GM18907 (cell line): ENCODE data around the gene PSMB3.
"Not testable (repeated sequence)": the region's sequence is repeated elsewhere in the genome, so short reads cannot be mapped to it uniquely, and the experiment has no call there.

Source experiments
- ATAC-seq: cut with Tn5 transposase; IDR thresholded peaks from one replicate; pipeline ENCODE4 v1.9.1; 2021; ENCODE audit warnings: mild to moderate bottlenecking, moderate library complexity; ENCODE audit not compliant: unreplicated experiment

Gene PSMB3

GRCh38 chr17:38748149-38748891 is 4.2 kb upstream of the PSMB3 start, which contains the start of gene PCGF2:
PCGF2 (minus strand) TSS chr17:38748336; CDS start chr17:38740402, 7,934 bp downstream.
- ATAC-seq, result no peak

DNA sequence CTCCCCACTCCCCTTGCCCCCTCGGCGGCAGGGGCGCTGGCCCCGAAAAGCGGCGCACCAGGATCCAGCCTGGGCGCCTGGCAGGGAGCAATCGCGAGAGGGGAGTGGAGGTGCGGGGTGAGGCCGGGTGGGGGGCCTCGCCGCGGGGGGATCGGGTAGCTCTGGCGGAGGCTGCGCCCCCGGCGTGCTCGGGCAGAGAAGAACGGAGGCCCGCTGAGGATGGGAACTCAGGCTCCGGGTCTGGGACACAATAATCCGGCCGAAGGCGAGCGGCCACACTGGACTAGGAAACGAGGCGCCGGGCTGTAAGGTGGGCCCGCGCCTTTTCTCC is 3.7 kb upstream of the PSMB3 start:
- ATAC-seq, result no peak

- no peak for ATAC-seq
Measured at GRCh38 chr17:38749223-38750043, 3.1 kb upstream of the PSMB3 start.

DNA sequence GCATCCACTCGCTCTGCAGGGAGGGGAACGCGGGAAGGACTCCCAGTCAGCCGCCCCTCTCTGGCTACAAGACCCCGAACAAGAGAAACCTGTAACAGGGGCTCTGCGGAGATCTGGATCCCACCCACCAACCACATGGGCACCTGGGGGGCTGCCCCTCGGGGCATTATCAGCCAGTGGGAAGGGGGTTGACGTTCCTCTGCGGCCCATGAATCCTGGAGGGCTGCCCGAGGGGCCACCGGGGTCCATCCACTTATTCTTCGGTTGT is 2.6 kb upstream of the PSMB3 start:
- no peak for ATAC-seq

- no peak for ATAC-seq
Measured at GRCh38 chr17:38750312-38751121, 2.0 kb upstream of the PSMB3 start.

- no peak for ATAC-seq
Measured at GRCh38 chr17:38751144-38751807, 1.3 kb upstream of the PSMB3 start.

- peak; percentile 25 for ATAC-seq
Measured at GRCh38 chr17:38751808-38752307, 683 bp upstream of the PSMB3 start.

- ATAC-seq, result no peak
Measured at GRCh38 chr17:38753071-38753506, 548 bp downstream of the PSMB3 start.

GRCh38 chr17:38761612-38762011 is 9.1 kb downstream of the PSMB3 start:
- ATAC-seq, result no peak

DNA sequence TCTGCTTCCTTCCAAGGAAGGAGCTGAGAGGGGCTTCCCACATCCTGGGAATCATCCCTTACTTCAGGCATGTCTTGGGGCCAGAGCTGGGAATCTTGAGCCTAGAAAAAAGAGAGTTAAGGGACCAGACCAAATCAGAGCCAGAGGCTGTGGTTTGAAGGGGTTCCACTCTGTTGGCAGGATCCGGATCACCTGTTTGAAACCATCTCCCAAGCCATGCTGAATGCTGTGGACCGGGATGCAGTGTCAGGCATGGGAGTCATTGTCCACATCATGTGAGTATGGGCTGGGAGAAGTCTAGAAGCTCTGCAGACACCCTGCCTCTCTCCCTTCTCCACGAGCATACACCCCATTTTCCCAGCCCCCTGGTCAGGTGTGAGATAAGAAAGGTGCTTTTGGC is 9.7 kb downstream of the PSMB3 start:
- no peak for ATAC-seq

DNA sequence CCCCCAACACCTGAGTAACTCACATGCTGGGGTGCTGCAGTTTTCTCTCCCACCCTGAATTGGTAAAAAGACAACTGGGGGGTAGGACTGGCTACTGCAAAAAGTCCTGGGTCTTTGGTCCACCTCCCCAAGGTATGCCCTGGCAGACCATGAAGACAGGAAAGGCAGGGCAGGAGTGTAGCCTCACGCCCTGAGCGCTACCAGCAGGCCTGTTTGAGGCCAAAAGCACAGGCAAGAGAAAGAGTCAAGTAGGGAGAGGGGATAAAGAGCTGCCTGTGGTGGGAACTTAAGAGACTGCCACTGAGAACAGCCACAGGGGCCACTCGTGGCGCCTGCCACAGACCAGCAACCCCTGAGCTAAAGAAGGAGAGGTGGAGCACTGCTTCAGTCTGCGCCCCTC is 13.8 kb downstream of the PSMB3 start:
- no peak for ATAC-seq

GRCh38 chr17:38768417-38768816 is 15.9 kb downstream of the PSMB3 start:
- ATAC-seq, result no peak

DNA sequence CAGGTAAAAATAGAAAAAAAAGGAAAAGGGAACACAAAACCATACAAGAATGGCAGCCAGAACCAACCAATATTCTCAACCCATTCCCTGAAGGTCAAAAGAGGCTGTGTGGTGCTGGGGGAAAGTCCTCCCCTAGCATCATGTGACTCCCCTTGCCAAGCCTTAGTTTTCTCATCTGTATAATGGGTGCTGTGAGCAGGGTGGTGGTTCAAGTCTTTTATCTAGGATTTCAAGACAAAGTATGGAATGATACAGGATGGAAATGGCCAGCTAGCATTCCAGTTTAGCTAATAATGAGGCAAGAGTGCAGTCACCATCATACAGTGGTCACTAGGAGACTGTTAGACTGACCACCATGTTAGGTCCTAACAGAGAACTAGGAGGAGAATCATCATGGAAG is 20.7 kb downstream of the PSMB3 start:
- no peak for ATAC-seq

DNA sequence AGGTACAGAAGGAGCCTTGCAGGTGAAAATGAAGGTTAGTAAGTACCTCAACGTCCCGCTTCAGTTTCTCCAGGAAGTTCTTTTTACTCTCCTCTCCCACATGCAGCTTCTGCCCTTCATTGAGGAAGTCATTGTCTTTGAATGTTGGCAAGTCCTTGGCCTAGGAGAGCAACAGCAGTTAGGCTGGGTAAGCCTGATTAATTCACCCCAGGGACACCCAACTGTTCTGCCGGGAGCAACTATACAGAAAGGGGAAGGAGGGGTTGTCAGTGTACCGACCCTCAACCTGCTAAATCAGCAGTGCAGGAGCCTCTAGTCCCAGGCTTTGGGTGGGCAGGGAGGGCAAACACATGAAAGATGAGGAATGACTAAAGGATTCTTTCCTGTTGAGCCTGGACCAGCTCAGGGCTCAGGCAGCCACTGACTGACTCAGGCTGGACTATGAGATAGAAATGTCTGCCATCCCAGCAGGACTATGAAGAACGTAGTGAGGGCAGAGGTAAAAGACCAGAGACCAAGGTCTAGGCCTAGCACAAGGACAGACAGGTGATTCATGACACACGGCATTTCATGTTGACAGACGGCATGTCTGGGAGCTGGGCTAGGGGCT is 25.2 kb downstream of the PSMB3 start:
- no peak for ATAC-seq

- no peak for ATAC-seq
Measured at GRCh38 chr17:38779965-38780752, 27.6 kb downstream of the PSMB3 start.

GRCh38 chr17:38783227-38783626 is 30.7 kb downstream of the PSMB3 start:
- no peak for ATAC-seq

GRCh38 chr17:38786372-38786771 is 33.8 kb downstream of the PSMB3 start:
- ATAC-seq, result no peak

GRCh38 chr17:38787999-38788398 is 35.5 kb downstream of the PSMB3 start:
- not testable (repeated sequence) for ATAC-seq

DNA sequence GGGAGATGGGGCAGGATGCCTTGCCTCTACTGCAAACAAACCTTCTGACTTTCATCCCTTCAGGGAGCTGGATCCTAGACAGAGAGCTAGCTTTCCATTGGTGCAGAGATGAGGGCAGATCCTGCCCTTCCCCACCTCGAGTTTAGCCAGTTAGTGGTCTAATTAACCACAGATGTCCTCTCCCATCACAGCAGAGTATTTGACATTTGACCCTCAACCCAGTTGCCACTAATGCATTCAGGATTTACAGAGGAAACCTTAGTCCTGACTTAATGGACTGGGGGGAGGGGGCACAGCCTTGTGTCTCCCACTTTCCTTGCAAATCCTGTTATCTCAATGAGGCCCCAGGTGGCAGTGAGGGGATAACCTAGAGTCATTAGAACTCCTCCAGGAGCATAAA is 36.6 kb downstream of the PSMB3 start:
- no peak for ATAC-seq
